Measurements from ENCODE around the gene MAGEA8.
"Not testable (repeated sequence)": the region's sequence is repeated elsewhere in the genome, so short reads cannot be mapped to it uniquely, and the experiment has no call there.

MAGEA8 gene

GRCh38 chrX:149908308-149908707 is 27.3 kb downstream of the MAGEA8 start:
- DNase-seq (ENCODE audit: low spot score): no peak

- DNase-seq (ENCODE audit: low spot score): no peak
These were observed 27.7 kb downstream of the MAGEA8 start for GRCh38 chrX:149908727-149909126.

GRCh38 chrX:149909324-149910177 is 28.6 kb downstream of the MAGEA8 start:
- DNase-seq (ENCODE audit: low spot score): no peak

GRCh38 chrX:149910178-149910695 is 29.3 kb downstream of the MAGEA8 start:
- DNase-seq (ENCODE audit: low spot score): no peak

GRCh38 chrX:149916745-149917392 is 35.9 kb downstream of the MAGEA8 start:
- no peak for DNase-seq (ENCODE audit: low spot score)

- not testable (repeated sequence) for DNase-seq (ENCODE audit: low spot score)
These were observed 42.9 kb downstream of the MAGEA8 start for GRCh38 chrX:149923836-149924235.

GRCh38 chrX:149924434-149924833 is 43.5 kb downstream of the MAGEA8 start:
- not testable (repeated sequence) for DNase-seq (ENCODE audit: low spot score)

- not testable (repeated sequence) for DNase-seq (ENCODE audit: low spot score)
These were observed 46.4 kb downstream of the MAGEA8 start for GRCh38 chrX:149927245-149927963.

GRCh38 chrX:149927964-149928258 is 46.9 kb downstream of the MAGEA8 start:
- not testable (repeated sequence) for DNase-seq (ENCODE audit: low spot score)

GRCh38 chrX:149928635-149929034 is 47.7 kb downstream of the MAGEA8 start:
- DNase-seq (ENCODE audit: low spot score): not testable (repeated sequence)

- not testable (repeated sequence) for DNase-seq (ENCODE audit: low spot score)
These were observed 48.4 kb downstream of the MAGEA8 start, which contains the start of gene HSFX4 for GRCh38 chrX:149929400-149929799. Gene HSFX4 (plus strand): TSS chrX:149929573. CDS start chrX:149929645, 72 bp downstream.

GRCh38 chrX:149931355-149931754 is 50.4 kb downstream of the MAGEA8 start:
- not testable (repeated sequence) for DNase-seq (ENCODE audit: low spot score)

GRCh38 chrX:149932150-149932549 is 51.2 kb downstream of the MAGEA8 start:
- DNase-seq (ENCODE audit: low spot score): not testable (repeated sequence)

GRCh38 chrX:149932970-149933369 is 52.0 kb downstream of the MAGEA8 start:
- not testable (repeated sequence) for DNase-seq (ENCODE audit: low spot score)

- DNase-seq (ENCODE audit: low spot score): not testable (repeated sequence)
These were observed 52.6 kb downstream of the MAGEA8 start for GRCh38 chrX:149933547-149933946.
